GM21825 (cell line): ENCODE data around the gene AK9.

Source experiments
- ATAC-seq: cut with Tn5 transposase; IDR thresholded peaks from one replicate; pipeline ENCODE4 v1.9.1; 2021; ENCODE audit warnings: mild to moderate bottlenecking, moderate library complexity; ENCODE audit not compliant: unreplicated experiment

AK9 gene

DNA sequence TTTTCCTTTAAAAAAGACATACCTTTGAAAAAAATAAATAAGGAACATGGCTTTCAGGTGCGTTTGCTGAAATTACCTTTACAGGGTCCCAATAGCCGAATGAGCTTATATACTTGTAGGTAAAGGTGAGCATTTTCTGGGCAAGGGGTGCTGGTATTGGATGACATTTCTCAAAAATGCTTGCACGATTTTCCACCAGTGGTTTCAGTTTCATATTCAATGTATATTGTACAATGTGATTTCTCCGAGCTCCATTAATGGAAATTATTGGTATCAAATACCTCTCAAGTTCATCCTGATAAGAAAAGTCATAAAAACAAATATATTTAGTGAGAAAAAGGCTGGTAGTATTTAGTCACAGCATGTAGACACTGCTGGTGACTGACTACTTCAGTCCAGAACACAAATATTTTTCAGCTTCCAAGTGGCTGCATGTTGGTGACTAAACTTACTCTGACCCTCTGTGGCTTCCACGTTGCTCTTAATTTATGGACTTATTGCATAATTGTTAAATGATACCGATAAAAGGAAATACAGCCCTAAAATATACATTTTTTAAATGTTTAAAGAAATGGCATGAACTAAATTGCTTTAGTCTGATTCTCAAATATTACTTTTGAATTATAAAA lies 175.1 kb downstream of the AK9 start:
- no peak for ATAC-seq

DNA sequence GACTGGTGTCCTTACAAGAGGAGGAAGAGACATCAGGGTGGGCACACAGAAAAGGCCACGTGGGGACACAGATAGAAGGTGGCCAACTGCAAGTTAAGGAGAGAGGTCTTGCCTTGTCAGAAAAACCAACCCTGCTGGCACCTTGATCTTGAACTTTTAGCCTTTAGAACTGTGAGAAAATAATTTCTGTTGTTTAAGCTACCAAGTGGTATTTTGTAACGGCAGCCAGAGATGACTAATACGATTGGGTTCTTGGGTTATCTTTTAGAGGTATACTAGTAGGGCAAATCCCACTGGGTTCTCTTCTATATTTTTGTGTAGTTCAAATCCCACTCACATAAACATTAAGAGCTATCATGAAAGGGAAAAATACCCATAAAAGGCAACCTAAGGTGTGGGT lies 176.1 kb downstream of the AK9 start:
- ATAC-seq, result no peak

DNA sequence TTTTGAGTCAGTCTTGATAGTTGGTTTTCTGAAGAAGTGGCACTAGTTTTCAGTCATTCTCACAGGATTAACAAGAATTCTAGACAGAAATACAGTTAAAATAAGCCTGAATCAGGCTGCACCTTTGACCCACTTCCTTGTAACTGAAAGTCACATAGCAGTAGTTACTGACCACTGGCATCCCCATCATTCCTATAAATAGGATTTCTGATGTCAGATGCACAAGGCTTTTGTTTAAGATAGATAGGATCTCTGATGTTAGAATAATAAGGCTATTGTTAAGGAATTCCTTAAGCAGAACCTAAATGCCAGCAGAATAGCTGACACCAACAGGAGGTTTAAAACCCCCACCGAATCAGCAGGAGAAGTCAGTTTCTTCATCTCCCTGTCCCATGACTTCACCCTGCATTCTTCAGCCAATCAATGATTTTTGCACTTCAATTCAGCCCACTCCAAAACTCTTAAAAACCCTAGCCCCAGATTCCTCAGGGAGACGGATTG lies 177.4 kb downstream of the AK9 start:
- ATAC-seq, result no peak

DNA sequence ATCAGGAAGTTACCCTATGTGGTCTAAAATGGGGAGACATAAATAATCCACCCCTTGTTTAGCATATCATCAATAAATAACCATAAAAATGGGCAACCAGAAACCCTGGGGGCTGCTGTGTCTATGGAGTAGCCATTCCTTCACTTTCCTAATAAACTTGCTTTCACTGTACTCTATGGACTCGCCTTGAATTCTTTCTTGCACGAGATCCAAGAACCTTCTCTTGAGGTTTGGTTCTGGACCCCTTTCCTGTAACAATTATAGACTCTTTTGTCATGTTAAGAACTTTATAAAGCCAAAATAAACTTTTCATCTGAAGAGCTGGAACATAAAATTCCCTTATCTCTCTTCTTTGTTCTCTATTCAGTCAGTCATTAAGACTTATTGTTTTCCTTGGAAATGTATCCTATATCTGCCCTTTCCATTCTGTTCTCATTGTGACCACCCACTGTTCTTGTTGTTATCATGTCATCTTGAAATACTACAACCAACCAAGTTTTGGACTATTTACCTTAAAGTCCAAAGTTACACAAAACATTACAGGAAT lies 178.7 kb downstream of the AK9 start:
- no peak for ATAC-seq

DNA sequence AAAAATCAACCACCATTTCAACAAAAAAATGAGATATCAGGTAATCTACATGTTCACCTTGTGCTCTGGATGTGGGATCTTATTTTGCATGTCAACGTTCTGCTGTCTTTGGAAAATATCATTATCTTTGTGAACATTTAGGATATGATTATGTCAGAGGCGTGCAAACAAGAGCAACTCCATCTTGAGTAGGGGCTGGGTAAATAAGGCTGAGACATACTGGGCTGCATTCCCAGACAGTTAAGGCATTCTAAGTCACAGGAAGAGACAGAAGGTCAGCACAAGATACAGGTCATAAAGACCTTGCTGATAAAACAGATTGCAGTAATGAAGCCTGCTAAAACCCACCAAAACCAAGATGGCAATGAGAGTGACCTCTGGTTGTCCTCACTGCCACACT lies 179.2 kb downstream of the AK9 start:
- no peak for ATAC-seq

DNA sequence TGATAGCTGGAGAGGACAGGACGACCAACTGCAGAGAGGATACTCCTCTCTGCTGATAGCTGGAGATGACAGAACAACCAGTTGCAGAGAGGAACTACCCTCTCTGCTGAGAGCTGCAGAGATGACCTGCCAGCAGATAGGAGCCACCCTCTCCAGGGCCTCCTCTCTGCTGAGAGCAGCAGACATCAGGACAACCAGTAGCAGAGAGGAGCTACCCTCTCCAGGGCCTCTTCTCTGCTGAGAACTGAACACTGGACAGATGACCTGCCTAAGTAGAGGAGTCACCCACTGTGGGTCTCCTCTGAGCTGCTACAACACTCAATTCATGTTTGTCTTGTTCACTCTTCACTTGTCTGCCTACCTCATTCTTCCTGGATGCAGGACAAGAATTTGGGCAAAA lies 180.6 kb downstream of the AK9 start:
- no peak for ATAC-seq

DNA sequence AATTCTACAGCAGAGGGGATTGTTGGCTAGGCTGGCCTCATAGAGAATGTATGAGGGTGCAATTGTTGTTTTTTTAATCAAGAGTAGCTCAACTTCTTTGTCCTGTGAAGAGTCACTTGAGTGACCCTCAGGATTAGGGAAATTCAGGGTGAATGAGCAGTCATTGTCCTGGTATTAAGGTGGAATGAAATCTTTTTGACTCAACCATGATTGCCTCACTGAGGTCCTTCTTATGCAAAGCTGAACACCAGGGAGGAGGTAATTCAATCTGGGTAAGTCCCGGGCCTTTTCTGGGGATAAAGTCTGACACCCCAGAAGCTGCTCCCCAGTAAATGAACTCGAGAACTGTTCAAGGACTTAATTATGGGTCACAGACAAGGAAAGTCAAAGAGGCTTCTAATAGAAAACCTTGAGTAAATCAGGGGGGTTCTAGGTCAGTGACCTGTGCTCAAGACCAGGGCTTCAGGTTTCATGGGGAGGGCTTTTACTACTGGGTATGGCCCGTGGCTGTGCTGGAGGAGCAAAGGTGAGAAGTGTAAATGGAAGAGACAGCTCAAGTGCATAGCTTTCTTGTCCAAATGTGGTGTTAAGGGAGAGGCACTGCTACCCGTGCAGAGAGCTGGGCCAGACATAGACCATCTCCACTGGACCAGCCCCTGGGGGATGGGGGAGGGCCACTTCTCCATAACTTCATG lies 182.7 kb downstream of the AK9 start:
- no peak for ATAC-seq

DNA sequence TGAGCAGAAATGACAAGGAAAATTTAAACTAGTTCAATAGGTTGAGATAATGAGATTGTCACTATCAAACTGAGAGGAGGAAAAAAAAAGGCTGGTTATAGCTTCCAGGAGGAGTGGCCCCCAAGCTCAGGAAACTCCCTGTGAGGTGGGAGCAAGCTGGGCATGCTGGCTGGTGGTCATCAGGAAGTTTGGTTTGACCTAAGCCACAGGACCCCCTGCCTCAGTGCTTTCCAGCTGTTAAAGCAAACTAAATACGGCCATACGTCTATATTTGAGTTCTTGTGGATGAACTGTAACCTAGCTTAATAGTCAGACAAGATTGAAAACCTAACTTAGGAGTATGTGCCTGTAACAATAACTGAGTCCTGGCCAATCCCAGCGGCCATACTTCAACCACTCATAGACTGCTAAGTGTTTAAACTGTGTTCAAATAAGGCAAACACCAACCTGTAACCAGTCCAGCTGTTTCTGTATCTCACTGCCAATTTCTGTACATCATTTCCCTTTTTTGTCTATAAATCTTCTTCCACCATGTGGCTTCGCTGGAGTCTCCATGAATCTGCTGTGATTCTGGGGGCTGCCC lies 183.4 kb downstream of the AK9 start:
- no peak for ATAC-seq

DNA sequence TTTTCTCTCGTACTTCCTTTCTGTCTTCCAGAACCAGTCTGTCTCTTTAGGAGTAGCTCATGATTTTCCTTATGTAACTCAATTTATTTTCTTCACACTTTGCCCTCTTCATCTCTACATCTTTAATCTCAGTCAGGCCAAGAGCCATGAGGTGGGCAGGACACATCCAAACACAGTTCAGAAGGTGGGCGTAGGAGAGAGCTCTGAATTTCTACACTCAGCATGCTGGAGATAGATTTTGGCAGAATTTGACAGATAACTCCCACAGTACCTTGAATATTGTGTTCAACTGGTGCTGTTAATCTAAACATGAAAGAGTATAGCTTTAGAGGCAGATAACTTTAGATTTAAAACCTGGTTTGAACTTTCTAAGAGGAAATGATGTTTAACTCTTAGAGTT lies 184.2 kb downstream of the AK9 start:
- no peak for ATAC-seq

DNA sequence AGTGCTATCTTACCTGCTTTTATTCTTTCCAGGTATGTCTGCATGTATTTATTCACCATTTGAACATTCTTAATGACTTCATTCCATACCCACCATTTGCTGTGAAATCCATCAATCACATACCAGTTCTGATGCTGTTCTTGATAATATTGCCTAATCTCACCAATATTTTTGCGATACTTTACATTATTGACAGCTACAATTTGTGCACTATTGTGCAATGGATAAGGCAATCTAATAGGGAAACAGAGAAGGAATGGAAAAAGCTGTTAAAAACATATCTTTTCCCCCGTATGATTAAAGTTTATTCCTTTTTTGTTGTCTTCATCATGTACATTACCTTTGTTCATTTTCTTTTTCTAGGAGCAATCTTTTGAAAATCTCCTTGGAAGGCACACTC lies 184.7 kb downstream of the AK9 start:
- ATAC-seq, result no peak

DNA sequence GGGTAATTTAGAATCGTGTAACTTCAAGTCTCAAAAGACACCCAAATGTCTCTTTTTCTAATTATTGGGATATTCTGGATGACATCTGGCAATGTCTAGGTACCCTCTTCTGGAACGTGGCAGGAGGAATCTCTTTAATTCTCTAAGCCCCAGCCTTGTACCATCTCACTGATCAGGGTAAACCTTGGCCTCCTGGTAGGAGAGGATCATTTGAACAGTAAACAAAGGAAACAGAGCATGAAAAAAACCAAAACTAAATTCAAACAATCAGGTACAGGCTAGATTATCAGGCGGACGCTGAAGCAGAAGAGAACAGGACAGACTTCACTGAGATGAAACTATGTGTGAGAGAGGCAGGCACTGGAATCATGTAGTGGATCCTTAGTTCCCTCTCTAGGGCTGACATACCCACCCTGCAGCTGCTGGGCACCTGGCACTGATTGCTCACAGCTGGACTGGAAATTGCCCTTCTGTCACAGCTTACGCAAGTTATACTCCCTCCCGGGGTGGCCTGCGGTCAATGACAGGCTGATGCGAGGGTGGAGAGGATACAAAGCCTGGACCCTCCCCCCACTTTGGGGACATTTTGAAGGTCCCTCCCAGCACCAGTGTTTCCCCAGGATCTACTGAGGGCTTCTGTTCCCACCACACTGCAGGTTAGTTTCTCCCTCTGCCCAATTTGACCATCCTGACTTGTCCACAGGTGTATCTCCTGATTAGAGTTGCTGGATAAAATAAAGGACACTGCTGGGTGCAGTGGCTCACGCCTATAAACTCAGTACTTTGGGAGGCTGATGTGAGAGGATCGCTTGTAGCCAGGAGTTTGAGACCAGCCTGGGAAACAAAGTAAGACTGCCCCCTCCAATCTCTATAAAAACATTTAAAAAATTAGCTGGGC lies 187.4 kb downstream of the AK9 start:
- ATAC-seq, result no peak

DNA sequence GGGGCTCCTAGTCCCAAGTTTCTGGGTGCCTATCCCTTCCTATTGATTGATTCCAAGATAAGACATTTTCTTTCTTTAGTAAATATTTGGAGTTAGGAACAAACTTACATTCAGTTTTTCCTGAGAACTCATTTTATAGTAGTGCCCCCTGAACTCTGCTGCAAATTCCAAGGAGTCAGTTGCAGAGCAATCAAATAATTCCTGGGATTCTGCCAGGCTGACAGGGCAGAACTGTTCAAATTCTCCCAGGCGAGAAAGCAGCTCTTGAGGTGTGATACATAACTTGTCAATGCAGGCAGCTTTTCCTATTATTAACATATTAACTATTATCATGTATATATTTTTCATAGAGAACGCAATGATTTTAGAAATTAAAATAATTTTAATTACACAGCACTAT lies 192.1 kb downstream of the AK9 start:
- ATAC-seq, result no peak

DNA sequence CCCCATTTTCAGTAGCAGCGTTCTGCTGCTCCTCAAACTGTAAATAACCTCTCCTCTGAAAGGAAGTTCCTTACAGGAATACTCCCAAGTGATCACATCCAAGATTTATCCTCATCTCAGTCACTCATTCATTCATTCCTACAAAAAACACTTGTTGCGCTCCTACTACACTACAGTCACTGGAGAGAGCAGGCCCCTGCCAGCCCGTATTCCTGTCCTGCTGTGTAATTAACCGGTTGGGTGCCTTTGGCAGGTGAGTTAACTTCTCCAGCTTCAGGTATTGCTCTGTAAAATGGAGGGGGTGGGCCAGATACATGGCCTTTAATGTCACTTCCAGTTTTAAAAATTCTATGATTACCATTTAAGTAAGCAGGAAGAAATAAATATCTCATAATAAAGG lies 192.9 kb downstream of the AK9 start:
- ATAC-seq, result no peak

DNA sequence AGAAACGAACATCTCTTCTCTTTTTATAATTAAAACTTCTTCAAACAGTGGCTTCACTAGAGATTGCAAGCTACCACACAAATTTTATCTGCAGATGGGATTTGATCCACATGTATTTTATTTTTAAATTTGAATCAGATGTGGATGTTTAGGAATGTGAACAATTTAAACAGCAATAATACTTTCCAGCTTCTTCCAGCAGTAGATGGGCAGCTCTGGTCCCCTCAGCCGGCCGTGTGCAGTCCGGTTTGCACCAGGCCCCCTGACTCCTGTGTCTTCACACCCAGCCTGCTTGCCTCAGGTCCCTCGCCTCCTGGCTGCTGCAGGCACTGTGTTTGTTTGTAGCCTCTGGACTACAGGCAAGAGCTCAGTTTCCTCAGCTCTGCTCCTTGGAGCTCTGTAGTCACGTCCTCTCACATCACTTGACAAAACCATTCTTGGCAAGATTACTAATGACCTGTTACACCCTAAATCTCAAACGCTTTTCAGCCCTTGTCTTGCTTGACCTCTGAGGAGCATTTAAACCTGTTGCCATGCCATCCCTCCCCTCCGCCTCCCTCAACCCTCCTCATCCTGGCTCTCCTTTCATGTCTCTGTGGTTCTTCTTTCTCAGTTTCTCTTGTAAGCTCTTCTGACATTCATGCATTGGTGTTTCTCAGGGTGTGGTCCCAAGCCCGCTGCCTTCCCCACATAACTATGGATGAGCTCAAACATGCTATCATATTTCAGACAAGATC lies 194.8 kb downstream of the AK9 start:
- ATAC-seq, result no peak

DNA sequence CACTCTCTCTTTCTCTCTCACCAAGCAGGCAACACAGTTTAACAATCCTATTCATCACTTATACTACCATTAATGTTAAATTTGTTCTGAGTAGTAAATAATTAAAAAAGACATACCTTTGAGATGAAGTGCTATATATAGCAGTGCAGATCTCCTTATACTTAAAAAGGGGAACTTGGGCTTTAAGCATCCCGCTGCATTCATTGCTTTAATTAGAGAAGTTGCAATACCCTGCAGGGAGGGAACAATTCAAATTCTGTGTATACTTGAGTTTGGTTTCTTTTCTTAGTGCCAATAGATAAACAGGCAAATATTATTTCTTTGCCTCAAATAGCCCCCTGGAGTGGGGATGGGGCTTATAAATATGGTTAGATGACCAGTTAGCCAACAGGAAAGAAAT lies 197.1 kb downstream of the AK9 start:
- no peak for ATAC-seq

DNA sequence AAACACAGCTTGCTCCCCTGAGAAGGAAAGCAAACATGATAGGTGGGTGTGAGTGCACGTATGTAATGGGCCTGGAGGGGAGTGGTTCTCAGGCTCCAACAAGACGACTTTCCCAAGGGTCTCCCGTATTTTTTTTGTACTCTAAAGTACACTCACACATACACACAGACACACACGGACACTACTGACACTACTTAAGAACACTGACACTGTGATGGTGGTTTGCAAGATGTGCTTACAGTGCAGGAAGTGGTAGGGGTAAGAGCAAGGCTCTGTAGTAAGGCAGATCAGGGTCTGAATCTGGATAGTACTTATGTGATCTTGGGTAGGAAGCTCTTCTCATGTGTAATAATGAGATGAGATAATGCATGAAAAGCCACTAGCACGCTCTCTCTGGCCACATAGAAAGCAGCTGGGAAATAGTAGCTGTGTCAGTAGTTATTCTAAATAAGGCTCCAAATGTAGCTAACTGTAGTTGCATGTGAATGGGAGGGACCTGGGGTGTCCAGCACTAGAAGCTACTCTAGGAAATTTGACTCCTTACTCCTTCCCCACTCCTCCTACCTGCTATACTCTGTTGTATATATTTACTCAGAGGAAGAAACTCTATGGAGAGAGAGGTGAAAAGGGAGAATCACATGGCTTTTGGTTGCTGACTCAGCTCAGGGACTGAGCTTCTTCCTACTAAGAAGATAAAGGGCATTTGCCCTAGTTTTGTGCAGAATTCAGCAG lies 199.6 kb downstream of the AK9 start:
- ATAC-seq, result no peak

DNA sequence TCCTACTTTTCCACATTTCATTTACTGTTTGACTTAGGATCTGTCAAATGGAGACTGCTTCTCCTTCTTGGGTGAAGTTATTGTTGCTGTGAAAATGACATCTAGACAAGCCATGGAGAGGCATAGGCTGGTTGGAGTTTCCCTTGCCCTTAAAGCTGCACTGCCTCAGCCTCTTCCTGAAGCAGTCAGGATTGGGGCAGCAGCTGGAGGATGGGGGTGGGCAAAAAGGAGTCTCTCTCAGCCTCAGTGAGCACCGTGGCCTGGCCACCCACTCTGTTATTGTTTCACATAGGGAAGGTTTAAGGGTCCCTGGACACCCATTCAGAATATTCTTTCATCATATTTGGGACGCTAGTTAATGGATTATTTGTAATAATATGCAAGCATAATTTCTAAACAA lies 200.3 kb downstream of the AK9 start:
- ATAC-seq, result no peak

DNA sequence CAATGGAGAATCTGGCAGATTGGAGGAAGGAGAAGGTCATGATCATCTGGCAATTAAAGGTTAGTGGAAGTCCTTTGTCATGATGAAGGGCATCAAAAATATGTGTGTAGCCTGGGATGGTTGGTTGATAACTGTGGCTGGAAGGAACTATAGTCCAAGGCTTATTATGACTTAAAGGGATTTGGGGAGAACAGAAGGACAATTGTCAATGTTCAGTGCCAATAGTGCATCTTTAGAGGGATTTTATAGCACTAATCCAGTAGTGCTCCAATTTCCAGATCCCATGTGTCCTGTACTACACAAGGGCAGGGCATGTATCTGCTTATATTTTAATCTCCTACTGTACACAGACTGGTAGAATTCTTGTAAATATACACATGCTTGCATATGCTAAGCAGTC lies 203.0 kb downstream of the AK9 start:
- no peak for ATAC-seq

DNA sequence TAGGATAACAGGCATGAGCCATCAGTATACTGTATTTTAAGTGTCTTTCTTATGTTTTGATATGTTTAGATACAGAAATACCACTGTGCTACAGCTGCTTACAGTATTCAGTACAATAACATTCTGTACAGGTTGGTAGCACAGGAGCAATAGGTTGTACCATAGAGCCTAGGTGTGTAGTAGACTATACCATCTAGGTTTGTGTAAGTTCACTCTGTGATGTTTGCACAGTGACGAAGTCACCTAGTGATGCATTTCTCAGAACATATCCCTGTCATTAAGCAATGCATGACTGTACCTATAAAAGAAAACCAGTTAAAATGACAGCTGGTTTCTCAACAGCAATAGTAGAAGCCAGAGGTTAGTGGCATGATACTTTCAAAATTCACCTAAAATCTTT lies 204.9 kb downstream of the AK9 start:
- no peak for ATAC-seq
